VCaP (cell line): ENCODE results near the gene KIF2C.
"Not testable (repeated sequence)": the region's sequence is repeated elsewhere in the genome, so short reads cannot be mapped to it uniquely, and the experiment has no call there.

Experiments used
- H3K27ac ChIP-seq: fragments of 450-650 bp; 2 replicates; pipeline ENCODE4 v1.5.1; 2017
- CTCF ChIP-seq: fragments of 450-650 bp; conservative IDR thresholded peaks from 2 replicates; pipeline ENCODE4 v1.5.1; 2017; ENCODE audit warnings: mild to moderate bottlenecking, moderate library complexity

KIF2C gene

GRCh38 chr1:44806704-44807363 is 67.2 kb downstream of the KIF2C start, which contains the start of gene DYNLT4:
Gene DYNLT4 (minus strand): TSS chr1:44807351. CDS start chr1:44806668, 683 bp downstream.
- no peak for TF ChIP-seq CTCF
- H3K27ac ChIP-seq: no peak within 1 kb of the TSS

GRCh38 chr1:44807364-44808062 is 67.9 kb downstream of the KIF2C start:
- TF ChIP-seq CTCF: no peak
- no peak overlapping the region for H3K27ac ChIP-seq

- TF ChIP-seq CTCF: no peak
- no peak within 1 kb of the TSS for H3K27ac ChIP-seq
These were observed 68.7 kb downstream of the KIF2C start, which contains the start of gene BTBD19 for GRCh38 chr1:44808063-44808937. Gene BTBD19 (plus strand): TSS chr1:44808523. CDS start chr1:44808821, 298 bp downstream.

GRCh38 chr1:44808938-44809917 is 69.6 kb downstream of the KIF2C start:
- no peak for TF ChIP-seq CTCF
- no peak overlapping the region for H3K27ac ChIP-seq

GRCh38 chr1:44810101-44810761 is 70.6 kb downstream of the KIF2C start:
- no peak for TF ChIP-seq CTCF
- no peak overlapping the region for H3K27ac ChIP-seq

- not testable (repeated sequence) for H3K27ac ChIP-seq
These were observed 71.1 kb downstream of the KIF2C start for GRCh38 chr1:44810762-44811105.

- TF ChIP-seq CTCF: no peak
- no peak overlapping the region for H3K27ac ChIP-seq
These were observed 71.6 kb downstream of the KIF2C start for GRCh38 chr1:44811234-44811633.
